Measurements from ENCODE around the gene CSMD2. TPM values are rescaled to one million over a fixed set of nuclear protein-coding genes. Genes with fewer than 3 reads are reported as not detected.

The CSMD2 gene
- total RNA-seq, 1 donor from 2014 or later: 0.98 TPM

GRCh38 chr1:33488624-33489023 lies 676.4 kb downstream of the CSMD2 start:
- DNase-seq (ENCODE audit: low read depth): no peak
- H3K4me3 ChIP-seq (ENCODE audit: low read depth, low read length): no peak overlapping the region
- no peak for TF ChIP-seq CTCF (conservative IDR thresholded peaks at IDR 0.05; ENCODE audit: low read depth, low read length)

GRCh38 chr1:33482412-33482811 lies 682.6 kb downstream of the CSMD2 start:
- no peak for TF ChIP-seq CTCF (conservative IDR thresholded peaks at IDR 0.05; ENCODE audit: low read depth, low read length)
- no peak for DNase-seq (ENCODE audit: low read depth)
- H3K4me3 ChIP-seq (ENCODE audit: low read depth, low read length): no peak overlapping the region

DNA sequence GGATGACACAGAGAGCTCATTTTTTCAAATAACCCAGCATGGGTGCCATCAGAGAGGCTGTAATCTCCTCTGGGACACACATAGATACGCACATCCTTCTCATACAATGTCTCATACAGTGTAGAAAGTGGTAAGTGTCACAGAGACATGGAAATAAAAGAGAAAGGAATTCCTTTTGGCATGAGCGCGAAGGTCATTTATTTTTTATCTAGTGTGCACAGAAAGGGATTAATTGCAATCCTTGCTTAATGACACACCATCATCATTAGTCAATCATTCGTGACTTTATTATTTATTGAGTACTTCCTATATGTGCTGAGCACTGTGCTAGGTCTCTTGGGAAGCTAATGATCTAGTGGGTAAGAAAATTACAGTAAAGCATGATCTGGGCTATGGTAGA lies 687.6 kb downstream of the CSMD2 start:
- no peak for DNase-seq (ENCODE audit: low read depth)
- H3K4me3 ChIP-seq (ENCODE audit: low read depth, low read length): no peak overlapping the region
- no peak for TF ChIP-seq CTCF (conservative IDR thresholded peaks at IDR 0.05; ENCODE audit: low read depth, low read length)

DNA sequence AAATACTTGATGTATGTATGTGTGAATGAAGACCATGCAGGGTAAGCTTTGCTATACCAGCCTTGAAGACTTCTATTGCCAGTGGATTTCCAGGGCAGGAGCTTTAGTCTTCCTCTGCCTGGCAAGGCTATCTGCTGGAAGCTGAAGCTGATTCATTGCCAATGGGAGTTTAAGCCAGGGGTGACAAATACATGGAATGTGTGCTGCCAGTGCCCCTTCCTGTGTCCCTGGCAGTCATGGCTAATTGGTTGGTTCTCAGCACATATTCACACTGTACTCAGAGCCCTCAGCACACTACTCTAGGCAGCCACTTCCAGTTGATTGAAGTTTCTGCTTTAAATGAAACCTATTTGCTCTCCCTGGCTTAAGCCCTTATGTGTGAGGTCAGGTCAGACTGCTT lies 691.1 kb downstream of the CSMD2 start:
- DNase-seq (ENCODE audit: low read depth): no peak
- no peak overlapping the region for H3K4me3 ChIP-seq (ENCODE audit: low read depth, low read length)
- TF ChIP-seq CTCF (conservative IDR thresholded peaks at IDR 0.05; ENCODE audit: low read depth, low read length): no peak

DNA sequence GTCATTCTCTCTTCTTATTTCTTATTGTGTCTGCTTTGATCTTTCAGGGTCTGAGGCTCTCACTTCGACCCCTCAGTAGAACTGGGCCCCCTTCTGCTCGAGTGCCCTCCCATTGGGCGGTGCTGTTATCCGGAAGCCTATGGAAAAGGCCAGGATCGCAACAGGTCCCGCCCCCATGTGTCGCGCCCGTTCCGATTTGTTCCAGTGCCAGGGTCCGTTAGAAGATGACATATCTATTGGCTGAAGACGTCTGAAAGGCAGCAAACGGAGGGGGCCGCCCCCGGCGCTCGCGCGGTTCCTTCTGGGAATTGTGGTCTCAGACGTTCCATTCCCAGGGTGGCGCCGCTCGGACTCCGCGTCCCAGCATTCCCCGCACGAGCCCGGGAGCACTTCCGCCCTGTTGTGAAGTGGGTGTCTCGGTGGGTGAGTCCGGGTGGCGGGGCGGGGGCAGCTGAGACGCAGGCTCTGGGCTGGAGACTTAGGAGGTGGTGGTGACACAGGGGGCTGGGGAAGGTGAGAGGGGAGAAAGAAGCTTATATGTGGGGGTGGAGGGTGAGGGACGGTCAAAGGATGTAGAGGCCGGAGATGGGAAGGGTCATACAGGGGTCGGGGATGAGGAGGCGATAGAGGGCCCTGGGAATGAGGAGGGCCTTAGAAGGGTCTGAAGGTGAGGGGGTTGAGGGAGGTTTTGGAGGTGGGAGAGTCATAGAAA lies 692.6 kb downstream of the CSMD2 start, which contains the start of gene ZSCAN20:
ZSCAN20 (plus strand) TSS at position 377 of the 712 bp plus-strand sequence. CDS start 6,644 bp downstream, outside the sequence.
- peak within 1 kb of the TSS; percentile 84 for H3K4me3 ChIP-seq (ENCODE audit: low read depth, low read length)
- TF ChIP-seq CTCF (conservative IDR thresholded peaks at IDR 0.05; ENCODE audit: low read depth, low read length): no peak
- DNase-seq (ENCODE audit: low read depth): peak; percentile 76

- DNase-seq (ENCODE audit: low read depth): no peak
- TF ChIP-seq CTCF (conservative IDR thresholded peaks at IDR 0.05; ENCODE audit: low read depth, low read length): no peak
- no peak overlapping the region for H3K4me3 ChIP-seq (ENCODE audit: low read depth, low read length)
Measured at GRCh38 chr1:33471416-33471815, 693.6 kb downstream of the CSMD2 start.

DNA sequence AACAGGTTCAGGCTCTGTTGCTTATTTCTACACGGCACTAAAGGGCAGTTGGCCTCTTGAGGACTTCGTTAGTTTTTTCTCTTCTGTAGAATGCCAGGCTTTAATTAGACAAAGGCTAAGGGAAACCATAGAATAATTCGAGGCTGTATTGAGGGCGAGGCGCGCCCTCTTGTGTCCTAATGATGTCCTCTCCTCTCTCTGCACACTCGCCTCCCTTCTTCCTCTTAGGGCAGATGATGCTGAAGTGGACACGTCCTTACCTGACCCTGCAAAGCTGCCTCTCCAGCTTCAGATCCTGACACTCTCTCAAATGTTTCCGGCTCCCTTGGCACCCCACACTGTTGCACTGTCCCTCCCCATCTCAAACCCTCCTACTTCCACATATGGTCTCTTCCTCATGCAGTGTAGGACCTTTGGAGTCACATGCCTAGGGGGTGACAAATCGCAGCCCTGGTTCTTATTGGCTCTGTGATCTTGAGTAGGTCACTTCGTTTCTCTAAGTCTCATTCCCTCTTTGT lies 694.5 kb downstream of the CSMD2 start:
- DNase-seq (ENCODE audit: low read depth): no peak
- no peak overlapping the region for H3K4me3 ChIP-seq (ENCODE audit: low read depth, low read length)
- peak; percentile 86 for TF ChIP-seq CTCF (conservative IDR thresholded peaks at IDR 0.05; ENCODE audit: low read depth, low read length)
